Neural cell (in vitro differentiated cells): Measurements from ENCODE around the gene CEP20.

Source experiments
- CTCF ChIP-seq: fragments of 450-650 bp; IDR thresholded peaks from 2 replicates; pipeline ENCODE4 v1.5.1; 2014; ENCODE audit warnings: antibody characterized with exemption, mild to moderate bottlenecking, moderate library complexity; ENCODE audit not compliant: poor library complexity, severe bottlenecking
- EP300 ChIP-seq: fragments of 450-650 bp; conservative IDR thresholded peaks from 2 replicates; pipeline ENCODE4 v1.6.1; 2014; ENCODE audit warnings: antibody characterized with exemption, mild to moderate bottlenecking, moderate library complexity; ENCODE audit not compliant: poor library complexity, severe bottlenecking
- EZH2 ChIP-seq: fragments of 200-600, 300-800 bp; shearing (Covaris generic), sonication (generic); IDR thresholded peaks from 2 replicates; pipeline ENCODE4 v1.6.1; 2014; ENCODE audit warnings: antibody characterized with exemption, low read length, borderline replicate concordance, mild to moderate bottlenecking; ENCODE audit not compliant: insufficient read depth, poor library complexity, severe bottlenecking
- MXI1 ChIP-seq: fragments of 450-650 bp; conservative IDR thresholded peaks from 2 replicates; pipeline ENCODE4 v1.6.1; 2014; ENCODE audit warnings: antibody characterized with exemption, mild to moderate bottlenecking; ENCODE audit not compliant: poor library complexity, severe bottlenecking
- POLR2AphosphoS5 ChIP-seq: IDR thresholded peaks from 2 replicates; pipeline ENCODE4 v1.6.1; 2012
- REST ChIP-seq: IDR thresholded peaks from 2 replicates; pipeline ENCODE4 v1.6.1; 2012; ENCODE audit warnings: borderline replicate concordance
- TAF1 ChIP-seq: IDR thresholded peaks from 2 replicates; pipeline ENCODE4 v1.6.1; 2012; ENCODE audit warnings: low read depth

GRCh38 chr16:15832241-15832640 is 56.2 kb downstream of the CEP20 start:
- TF ChIP-seq REST (no peak), TAF1 (no peak), CTCF (no peak), POLR2AphosphoS5 (no peak), EZH2 (no peak), MXI1 (no peak), EP300 (no peak)
